GM04504 (cell line): Measurements from ENCODE around the gene MOB3B.
A peak's percentile ranks its signal among the peaks of the same experiment; 100 is the strongest.
"Not testable (repeated sequence)": the region's sequence is repeated elsewhere in the genome, so short reads cannot be mapped to it uniquely, and the experiment has no call there.

Source experiments
- DNase-seq: peaks from one replicate; pipeline ENCODE4 v3.0.0-alpha.2; 2012; ENCODE audit warnings: low read depth

The MOB3B gene

GRCh38 chr9:27421577-27421976 lies 108.0 kb downstream of the MOB3B start:
- DNase-seq = no peak

GRCh38 chr9:27419558-27419957 lies 110.1 kb downstream of the MOB3B start:
- not testable (repeated sequence) for DNase-seq

- no peak for DNase-seq
Observed at GRCh38 chr9:27414220-27414761, 115.3 kb downstream of the MOB3B start.

- DNase-seq = no peak
Observed at GRCh38 chr9:27413511-27414219, 115.9 kb downstream of the MOB3B start.

GRCh38 chr9:27412963-27413362 lies 116.7 kb downstream of the MOB3B start:
- no peak for DNase-seq

GRCh38 chr9:27412081-27412480 lies 117.5 kb downstream of the MOB3B start:
- DNase-seq = no peak

GRCh38 chr9:27408482-27408881 lies 121.1 kb downstream of the MOB3B start:
- no peak for DNase-seq

GRCh38 chr9:27408001-27408400 lies 121.6 kb downstream of the MOB3B start:
- peak; percentile 25 for DNase-seq

GRCh38 chr9:27407491-27407890 lies 122.1 kb downstream of the MOB3B start:
- no peak for DNase-seq

- DNase-seq = no peak
Observed at GRCh38 chr9:27404661-27405060, 125.0 kb downstream of the MOB3B start.

- no peak for DNase-seq
Observed at GRCh38 chr9:27402626-27403025, 127.0 kb downstream of the MOB3B start.

- DNase-seq = no peak
Observed at GRCh38 chr9:27400334-27400880, 129.2 kb downstream of the MOB3B start.

GRCh38 chr9:27398982-27399653 lies 130.5 kb downstream of the MOB3B start:
- DNase-seq = no peak

GRCh38 chr9:27396495-27396894 lies 133.1 kb downstream of the MOB3B start:
- DNase-seq = no peak

- DNase-seq = no peak
Observed at GRCh38 chr9:27395484-27395921, 134.1 kb downstream of the MOB3B start.

GRCh38 chr9:27394826-27395201 lies 134.8 kb downstream of the MOB3B start:
- no peak for DNase-seq

GRCh38 chr9:27394154-27394825 lies 135.3 kb downstream of the MOB3B start:
- no peak for DNase-seq

GRCh38 chr9:27393054-27393846 lies 136.4 kb downstream of the MOB3B start:
- no peak for DNase-seq

- no peak for DNase-seq
Observed at GRCh38 chr9:27392451-27392850, 137.2 kb downstream of the MOB3B start.

GRCh38 chr9:27391040-27391895 lies 138.3 kb downstream of the MOB3B start:
- no peak for DNase-seq

- no peak for DNase-seq
Observed at GRCh38 chr9:27388150-27388549, 141.5 kb downstream of the MOB3B start.
